ENCODE measurements around the gene KCNS1.

GRCh38 chr20:45083127-45083526 is 17.8 kb downstream of the KCNS1 start:
- TF ChIP-seq POLR2A (IDR thresholded peaks at IDR 0.05) (no peak), CTCF (IDR thresholded peaks at IDR 0.05) (no peak)
